ENCODE data around the gene HFM1. TPM values are rescaled to one million over a fixed set of nuclear protein-coding genes. Genes with fewer than 3 reads are reported as not detected.
"Not testable (repeated sequence)": the region's sequence is repeated elsewhere in the genome, so short reads cannot be mapped to it uniquely, and the experiment has no call there.

Gene HFM1
- total RNA-seq, 4 donors from 2014 or later: 0.77 to 3.2 (median 2.5) TPM

GRCh38 chr1:91308544-91308943 lies 96.1 kb downstream of the HFM1 start:
- H3K4me1 ChIP-seq: no peaks in the 10 kb centered on the region
- H3K36me3 ChIP-seq: peaks cover 0 to 13% of the 10 kb centered on the region in 2 donors
- H3K27ac ChIP-seq: no peak overlapping the region
- ATAC-seq: no peak
- TF ChIP-seq, protein P1, sequence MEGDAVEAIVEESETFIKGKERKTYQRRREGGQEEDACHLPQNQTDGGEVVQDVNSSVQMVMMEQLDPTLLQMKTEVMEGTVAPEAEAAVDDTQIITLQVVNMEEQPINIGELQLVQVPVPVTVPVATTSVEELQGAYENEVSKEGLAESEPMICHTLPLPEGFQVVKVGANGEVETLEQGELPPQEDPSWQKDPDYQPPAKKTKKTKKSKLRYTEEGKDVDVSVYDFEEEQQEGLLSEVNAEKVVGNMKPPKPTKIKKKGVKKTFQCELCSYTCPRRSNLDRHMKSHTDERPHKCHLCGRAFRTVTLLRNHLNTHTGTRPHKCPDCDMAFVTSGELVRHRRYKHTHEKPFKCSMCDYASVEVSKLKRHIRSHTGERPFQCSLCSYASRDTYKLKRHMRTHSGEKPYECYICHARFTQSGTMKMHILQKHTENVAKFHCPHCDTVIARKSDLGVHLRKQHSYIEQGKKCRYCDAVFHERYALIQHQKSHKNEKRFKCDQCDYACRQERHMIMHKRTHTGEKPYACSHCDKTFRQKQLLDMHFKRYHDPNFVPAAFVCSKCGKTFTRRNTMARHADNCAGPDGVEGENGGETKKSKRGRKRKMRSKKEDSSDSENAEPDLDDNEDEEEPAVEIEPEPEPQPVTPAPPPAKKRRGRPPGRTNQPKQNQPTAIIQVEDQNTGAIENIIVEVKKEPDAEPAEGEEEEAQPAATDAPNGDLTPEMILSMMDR (IDR thresholded peaks at IDR 0.05): no peak
- TF ChIP-seq POLR2A (IDR thresholded peaks at IDR 0.05) (no peak), EP300 (IDR thresholded peaks at IDR 0.05) (no peak), POLR2AphosphoS5 (IDR thresholded peaks at IDR 0.05) (no peak)
- peaks cover 0 to 13% (median 0%) of the 10 kb centered on the region in 3 donors for H3K9me3 ChIP-seq
- no peak overlapping the region for H3K4me3 ChIP-seq
- no peaks in the 10 kb centered on the region for H3K27me3 ChIP-seq

DNA sequence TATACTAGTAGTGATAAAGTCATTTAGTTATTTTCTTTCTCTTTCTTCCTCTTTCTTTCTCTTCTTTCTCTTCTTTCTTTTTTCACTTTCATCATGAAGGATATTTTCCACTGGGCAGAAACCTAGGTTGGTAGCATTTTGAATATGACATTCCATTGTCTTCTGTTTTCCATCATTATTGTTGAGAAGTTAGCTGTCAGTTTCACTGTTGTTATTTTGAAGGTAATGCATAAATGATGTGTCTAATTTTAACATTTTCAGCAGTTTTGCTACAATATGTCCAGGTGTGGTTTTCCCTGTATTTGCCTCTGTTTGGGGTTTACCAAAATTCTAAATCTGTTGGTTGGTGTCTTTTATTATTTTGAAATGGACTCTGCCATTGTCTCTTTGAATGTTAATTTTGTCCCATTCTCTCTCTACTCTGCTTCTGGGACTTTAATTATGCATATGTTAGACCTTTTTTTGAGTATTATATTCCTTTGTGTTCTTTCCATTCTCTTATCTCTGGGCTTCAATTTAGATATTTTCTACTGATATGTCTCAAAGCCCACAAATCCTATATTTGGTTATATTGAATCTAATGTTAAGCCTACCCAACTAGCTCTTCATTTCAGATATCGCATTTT lies 96.7 kb downstream of the HFM1 start:
- 94 to 100% methylated on average over 1 of the region's 1 CpG for WGBS, 2 donors (ENCODE audit: low coverage in 1 of 2)
- H3K27ac ChIP-seq: no peak overlapping the region
- ATAC-seq: no peak
- no peak for TF ChIP-seq POLR2AphosphoS5 (IDR thresholded peaks at IDR 0.05)
- TF ChIP-seq, protein P1 (IDR thresholded peaks at IDR 0.05): no peak
- no peak for TF ChIP-seq EP300 (IDR thresholded peaks at IDR 0.05)
- no peak for TF ChIP-seq POLR2A (IDR thresholded peaks at IDR 0.05)
- H3K4me3 ChIP-seq: no peak overlapping the region
- no peaks in the 10 kb centered on the region for H3K4me1 ChIP-seq
- H3K27me3 ChIP-seq: no peaks in the 10 kb centered on the region
- H3K9me3 ChIP-seq: peaks cover 0 to 15% (median 0%) of the 10 kb centered on the region in 3 donors
- peaks cover 0 to 13% of the 10 kb centered on the region in 2 donors for H3K36me3 ChIP-seq

- WGBS, 2 donors (ENCODE audit: low coverage in 1 of 2): 92 to 100% methylated on average over 1 of the region's 1 CpG
- Histone ChIP-seq H3K27ac (no peak overlapping the region), H3K36me3 (no peaks in the 10 kb centered on the region), H3K4me3 (no peak overlapping the region), H3K9me3 (peaks cover 0 to 15% (median 0%) of the 10 kb centered on the region in 3 donors), H3K4me1 (no peaks in the 10 kb centered on the region), H3K27me3 (no peaks in the 10 kb centered on the region)
- ATAC-seq: no peak
- TF ChIP-seq EP300 (IDR thresholded peaks at IDR 0.05): no peak
- TF ChIP-seq POLR2AphosphoS5 (IDR thresholded peaks at IDR 0.05): no peak
- TF ChIP-seq, protein P1 (IDR thresholded peaks at IDR 0.05): no peak
- TF ChIP-seq POLR2A (IDR thresholded peaks at IDR 0.05): no peak
Observed at GRCh38 chr1:91303165-91303564, 101.5 kb downstream of the HFM1 start.

- not testable (repeated sequence) for H3K27ac ChIP-seq, H3K4me1 ChIP-seq, H3K27me3 ChIP-seq, H3K4me3 ChIP-seq, ATAC-seq, H3K36me3 ChIP-seq, H3K9me3 ChIP-seq
- WGBS, 2 donors (ENCODE audit: low coverage in 1 of 2): no CpG with 5 or more reads among the region's 47 CpGs
Observed at GRCh38 chr1:91288843-91289553, 115.6 kb downstream of the HFM1 start.

GRCh38 chr1:91286962-91287317 lies 117.7 kb downstream of the HFM1 start:
- H3K4me1 ChIP-seq, ATAC-seq, H3K27me3 ChIP-seq, H3K9me3 ChIP-seq, H3K36me3 ChIP-seq, H3K27ac ChIP-seq, H3K4me3 ChIP-seq: not testable (repeated sequence)
- WGBS, 2 donors (ENCODE audit: low coverage in 1 of 2): 20% methylated on average over 2 of the region's 13 CpGs; no CpG with 5 or more reads in 1 of the 2 donors

DNA sequence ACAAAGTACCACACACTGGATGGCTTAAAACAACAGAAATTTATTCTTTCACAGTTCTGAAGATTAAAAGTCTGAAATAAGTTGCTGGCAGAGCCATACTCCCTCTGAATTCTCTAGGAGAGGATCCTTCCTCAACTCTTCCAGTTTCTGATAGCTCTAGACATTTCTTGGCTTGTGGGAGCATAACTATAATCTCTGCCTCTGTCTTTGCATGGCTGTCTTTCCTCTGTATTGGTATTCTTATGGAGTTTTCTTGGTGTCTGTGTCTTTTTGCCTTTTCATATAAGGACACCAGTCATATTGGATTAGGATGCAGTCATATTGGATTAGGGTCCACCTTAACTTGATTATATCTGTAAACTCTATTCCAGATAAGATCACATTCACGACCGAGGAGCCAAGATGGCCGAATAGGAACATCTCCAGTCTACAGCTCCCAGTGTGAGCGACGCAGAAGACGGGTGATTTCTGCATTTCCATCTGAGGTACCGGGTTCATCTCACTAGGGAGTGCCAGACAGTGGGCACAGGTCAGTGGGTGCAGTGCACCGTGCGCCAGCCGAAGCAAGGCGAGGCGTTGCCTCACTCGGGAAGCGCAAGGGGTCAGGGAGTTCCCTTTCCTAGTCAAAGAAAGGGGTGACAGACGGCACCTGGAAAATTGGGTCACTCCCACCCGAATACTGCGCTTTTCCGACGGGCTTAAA lies 118.2 kb downstream of the HFM1 start:
- H3K27ac ChIP-seq, H3K36me3 ChIP-seq, ATAC-seq, H3K4me3 ChIP-seq, H3K27me3 ChIP-seq, H3K4me1 ChIP-seq, H3K9me3 ChIP-seq: not testable (repeated sequence)
- WGBS, 2 donors (ENCODE audit: low coverage in 1 of 2): 92 to 95% methylated on average over 4 to 8 of the region's 19 CpGs

Data from gastroesophageal sphincter (tissue), 4 donors.